ENCODE data around the gene ATP10A. TPM values are rescaled to one million over a fixed set of nuclear protein-coding genes. Genes with fewer than 3 reads are reported as not detected.

ATP10A gene
- total and polyA plus RNA-seq, 2 experiments from 2014 or later, result not detected

GRCh38 chr15:25743548-25744275, 119.4 kb downstream of the ATP10A start:
- no peak for DNase-seq (ENCODE audit: low read depth in 1 of 2, low spot score in 1 of 2)
- no peaks in the 10 kb centered on the region for H3K9me3 ChIP-seq (ENCODE audit: low read depth)
- no peaks in the 10 kb centered on the region for H3K36me3 ChIP-seq
- TF ChIP-seq CTCF (IDR thresholded peaks at IDR 0.05; ENCODE audit: low read depth, low read length), result no peak
- no peaks in the 10 kb centered on the region for H3K27me3 ChIP-seq
- no peak overlapping the region for H3K4me3 ChIP-seq
- H3K4me1 ChIP-seq (ENCODE audit: low read depth), result no peaks in the 10 kb centered on the region
- H3K27ac ChIP-seq, result no peak overlapping the region

- H3K27ac ChIP-seq, result no peak overlapping the region
- H3K36me3 ChIP-seq, result no peaks in the 10 kb centered on the region
- no peaks in the 10 kb centered on the region for H3K27me3 ChIP-seq
- TF ChIP-seq CTCF (IDR thresholded peaks at IDR 0.05; ENCODE audit: low read depth, low read length), result no peak
- DNase-seq (ENCODE audit: low read depth in 1 of 2, low spot score in 1 of 2), result no peak
- H3K4me1 ChIP-seq (ENCODE audit: low read depth), result no peaks in the 10 kb centered on the region
- no peaks in the 10 kb centered on the region for H3K9me3 ChIP-seq (ENCODE audit: low read depth)
- no peak overlapping the region for H3K4me3 ChIP-seq
Measured at GRCh38 chr15:25742776-25743547, 120.2 kb downstream of the ATP10A start.

- DNase-seq (ENCODE audit: low read depth in 1 of 2, low spot score in 1 of 2), result no peak
- H3K4me1 ChIP-seq (ENCODE audit: low read depth), result peaks cover 4% of the 10 kb centered on the region
- H3K36me3 ChIP-seq, result no peaks in the 10 kb centered on the region
- H3K27me3 ChIP-seq, result no peaks in the 10 kb centered on the region
- no peak for TF ChIP-seq CTCF (IDR thresholded peaks at IDR 0.05; ENCODE audit: low read depth, low read length)
- H3K9me3 ChIP-seq (ENCODE audit: low read depth), result no peaks in the 10 kb centered on the region
- no peak overlapping the region for H3K27ac ChIP-seq
- no peak overlapping the region for H3K4me3 ChIP-seq
Measured at GRCh38 chr15:25742041-25742730, 120.9 kb downstream of the ATP10A start.

- no peak for DNase-seq (ENCODE audit: low read depth in 1 of 2, low spot score in 1 of 2)
- no peak for TF ChIP-seq CTCF (IDR thresholded peaks at IDR 0.05; ENCODE audit: low read depth, low read length)
- Histone ChIP-seq H3K36me3 (no peaks in the 10 kb centered on the region), H3K4me3 (no peak overlapping the region), H3K27ac (no peak overlapping the region), H3K9me3 (ENCODE audit: low read depth) (no peaks in the 10 kb centered on the region), H3K4me1 (ENCODE audit: low read depth) (peaks cover 8% of the 10 kb centered on the region), H3K27me3 (no peaks in the 10 kb centered on the region)
Measured at GRCh38 chr15:25741256-25741580, 121.9 kb downstream of the ATP10A start.

- no peaks in the 10 kb centered on the region for H3K27me3 ChIP-seq
- DNase-seq (ENCODE audit: low read depth in 1 of 2, low spot score in 1 of 2), result no peak
- no peak overlapping the region for H3K4me3 ChIP-seq
- no peak for TF ChIP-seq CTCF (IDR thresholded peaks at IDR 0.05; ENCODE audit: low read depth, low read length)
- peaks cover 8% of the 10 kb centered on the region for H3K4me1 ChIP-seq (ENCODE audit: low read depth)
- H3K36me3 ChIP-seq, result no peaks in the 10 kb centered on the region
- no peaks in the 10 kb centered on the region for H3K9me3 ChIP-seq (ENCODE audit: low read depth)
- no peak overlapping the region for H3K27ac ChIP-seq
Measured at GRCh38 chr15:25740383-25741255, 122.5 kb downstream of the ATP10A start.
